ENCODE data around the gene USP7. TPM values are rescaled to one million over a fixed set of nuclear protein-coding genes. Genes with fewer than 3 reads are reported as not detected.

The USP7 gene
- total RNA-seq, 2 donors from 2014 or later: 114 to 140 TPM

DNA sequence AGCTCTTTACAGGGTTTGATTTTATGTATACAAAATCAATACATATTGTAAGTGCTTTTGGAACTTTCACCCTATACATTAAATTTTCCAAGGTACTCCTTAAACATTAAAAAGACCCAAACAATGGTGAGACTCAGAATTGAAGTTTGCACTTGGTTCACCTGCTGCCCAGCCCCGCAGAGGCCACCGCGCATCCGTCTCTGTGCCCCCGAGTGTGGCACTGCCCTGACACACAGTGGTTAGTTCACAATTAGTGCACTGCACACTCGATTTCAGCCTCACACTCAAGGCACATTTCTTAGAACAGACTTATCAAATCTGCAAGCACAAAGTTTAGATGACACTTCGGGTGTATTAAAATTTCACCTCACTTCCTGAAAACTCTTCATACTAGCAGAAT lies 38.3 kb downstream of the USP7 start:
- Histone ChIP-seq H3K4me1 (ENCODE audit: control insufficient read depth, insufficient read depth, low read length) (no peaks in the 10 kb centered on the region), H3K27me3 (ENCODE audit: control insufficient read depth, insufficient read depth, low read length, poor library complexity, severe bottlenecking) (no peaks in the 10 kb centered on the region), H3K27ac (ENCODE audit: low read depth, low read length) (no peak overlapping the region), H3K4me3 (ENCODE audit: low read length) (no peak overlapping the region), H3K36me3 (ENCODE audit: control insufficient read depth, insufficient read depth, low read length) (peaks cover 61% of the 10 kb centered on the region), H3K9ac (ENCODE audit: extremely low read depth, low read length, poor library complexity, severe bottlenecking) (no peak overlapping the region), H3K9me3 (ENCODE audit: control insufficient read depth, low read length) (no peaks in the 10 kb centered on the region)
- Mint-ChIP-seq H3K27me3 (ENCODE audit: insufficient read depth) (no peaks in the 10 kb centered on the region), H3K4me3 (no peak overlapping the region), H3K27ac (no peak overlapping the region), H3K4me1 (no peaks in the 10 kb centered on the region), H3K36me3 (ENCODE audit: low read depth) (peaks cover 65% of the 10 kb centered on the region), H3K9me3 (no peaks in the 10 kb centered on the region)
- no peak for DNase-seq
- TF ChIP-seq, protein P1, sequence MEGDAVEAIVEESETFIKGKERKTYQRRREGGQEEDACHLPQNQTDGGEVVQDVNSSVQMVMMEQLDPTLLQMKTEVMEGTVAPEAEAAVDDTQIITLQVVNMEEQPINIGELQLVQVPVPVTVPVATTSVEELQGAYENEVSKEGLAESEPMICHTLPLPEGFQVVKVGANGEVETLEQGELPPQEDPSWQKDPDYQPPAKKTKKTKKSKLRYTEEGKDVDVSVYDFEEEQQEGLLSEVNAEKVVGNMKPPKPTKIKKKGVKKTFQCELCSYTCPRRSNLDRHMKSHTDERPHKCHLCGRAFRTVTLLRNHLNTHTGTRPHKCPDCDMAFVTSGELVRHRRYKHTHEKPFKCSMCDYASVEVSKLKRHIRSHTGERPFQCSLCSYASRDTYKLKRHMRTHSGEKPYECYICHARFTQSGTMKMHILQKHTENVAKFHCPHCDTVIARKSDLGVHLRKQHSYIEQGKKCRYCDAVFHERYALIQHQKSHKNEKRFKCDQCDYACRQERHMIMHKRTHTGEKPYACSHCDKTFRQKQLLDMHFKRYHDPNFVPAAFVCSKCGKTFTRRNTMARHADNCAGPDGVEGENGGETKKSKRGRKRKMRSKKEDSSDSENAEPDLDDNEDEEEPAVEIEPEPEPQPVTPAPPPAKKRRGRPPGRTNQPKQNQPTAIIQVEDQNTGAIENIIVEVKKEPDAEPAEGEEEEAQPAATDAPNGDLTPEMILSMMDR (conservative IDR thresholded peaks at IDR 0.05): no peak
- WGBS, 2 experiments (ENCODE audit: insufficient coverage in 1 of 2, insufficient read length in 1 of 2): 91 to 100% methylated on average over 4 to 7 of the region's 7 CpGs

GRCh38 chr16:8924214-8924613 lies 39.5 kb downstream of the USP7 start:
- H3K4me3 ChIP-seq (ENCODE audit: low read length): no peak overlapping the region
- peaks cover 62% of the 10 kb centered on the region for H3K36me3 ChIP-seq (ENCODE audit: control insufficient read depth, insufficient read depth, low read length)
- H3K9ac ChIP-seq (ENCODE audit: extremely low read depth, low read length, poor library complexity, severe bottlenecking): no peak overlapping the region
- no peaks in the 10 kb centered on the region for H3K9me3 Mint-ChIP-seq
- H3K36me3 Mint-ChIP-seq (ENCODE audit: low read depth): peaks cover 68% of the 10 kb centered on the region
- WGBS, 2 experiments (ENCODE audit: insufficient coverage in 1 of 2, insufficient read length in 1 of 2): 97% methylated on average over 4 of the region's 4 CpGs; no CpG with 5 or more reads in 1 of the 2 experiments
- no peak for DNase-seq
- no peaks in the 10 kb centered on the region for H3K27me3 Mint-ChIP-seq (ENCODE audit: insufficient read depth)
- H3K4me3 Mint-ChIP-seq: no peak overlapping the region
- no peak overlapping the region for H3K27ac ChIP-seq (ENCODE audit: low read depth, low read length)
- no peaks in the 10 kb centered on the region for H3K27me3 ChIP-seq (ENCODE audit: control insufficient read depth, insufficient read depth, low read length, poor library complexity, severe bottlenecking)
- H3K4me1 ChIP-seq (ENCODE audit: control insufficient read depth, insufficient read depth, low read length): no peaks in the 10 kb centered on the region
- H3K9me3 ChIP-seq (ENCODE audit: control insufficient read depth, low read length): no peaks in the 10 kb centered on the region
- no peaks in the 10 kb centered on the region for H3K4me1 Mint-ChIP-seq
- no peak overlapping the region for H3K27ac Mint-ChIP-seq
- TF ChIP-seq, protein P1 (conservative IDR thresholded peaks at IDR 0.05): no peak

GRCh38 chr16:8923199-8923598 lies 40.5 kb downstream of the USP7 start:
- H3K4me3 ChIP-seq (ENCODE audit: low read length): no peak overlapping the region
- H3K4me1 ChIP-seq (ENCODE audit: control insufficient read depth, insufficient read depth, low read length): no peaks in the 10 kb centered on the region
- H3K9me3 Mint-ChIP-seq: no peaks in the 10 kb centered on the region
- DNase-seq: no peak
- H3K27me3 Mint-ChIP-seq (ENCODE audit: insufficient read depth): no peaks in the 10 kb centered on the region
- no peak overlapping the region for H3K9ac ChIP-seq (ENCODE audit: extremely low read depth, low read length, poor library complexity, severe bottlenecking)
- no peaks in the 10 kb centered on the region for H3K9me3 ChIP-seq (ENCODE audit: control insufficient read depth, low read length)
- TF ChIP-seq, protein P1 (conservative IDR thresholded peaks at IDR 0.05): peak; percentile 21
- H3K27me3 ChIP-seq (ENCODE audit: control insufficient read depth, insufficient read depth, low read length, poor library complexity, severe bottlenecking): no peaks in the 10 kb centered on the region
- H3K27ac ChIP-seq (ENCODE audit: low read depth, low read length): no peak overlapping the region
- H3K36me3 Mint-ChIP-seq (ENCODE audit: low read depth): peaks cover 68% of the 10 kb centered on the region
- H3K4me3 Mint-ChIP-seq: no peak overlapping the region
- 92 to 95% methylated on average over 10 to 11 of the region's 11 CpGs for WGBS, 2 experiments (ENCODE audit: insufficient coverage in 1 of 2, insufficient read length in 1 of 2)
- peak overlapping the region; percentile 79 for H3K27ac Mint-ChIP-seq
- no peaks in the 10 kb centered on the region for H3K4me1 Mint-ChIP-seq
- peaks cover 62% of the 10 kb centered on the region for H3K36me3 ChIP-seq (ENCODE audit: control insufficient read depth, insufficient read depth, low read length)
